Activated CD8-positive, alpha-beta memory T cell treated with anti-CD3 and anti-CD28 coated beads, Interleukin-2, amount 50 U/mL, for 1 hour (primary cell): ENCODE measurements around the gene IGF2BP2.

Experiments used
- DNase-seq: peaks from one replicate; pipeline ENCODE4 v3.0.0-alpha.2; 2020; ENCODE audit errors: extremely low read depth

Gene IGF2BP2

GRCh38 chr3:185734725-185735096 lies 90.1 kb downstream of the IGF2BP2 start:
- DNase-seq, result no peak

DNA sequence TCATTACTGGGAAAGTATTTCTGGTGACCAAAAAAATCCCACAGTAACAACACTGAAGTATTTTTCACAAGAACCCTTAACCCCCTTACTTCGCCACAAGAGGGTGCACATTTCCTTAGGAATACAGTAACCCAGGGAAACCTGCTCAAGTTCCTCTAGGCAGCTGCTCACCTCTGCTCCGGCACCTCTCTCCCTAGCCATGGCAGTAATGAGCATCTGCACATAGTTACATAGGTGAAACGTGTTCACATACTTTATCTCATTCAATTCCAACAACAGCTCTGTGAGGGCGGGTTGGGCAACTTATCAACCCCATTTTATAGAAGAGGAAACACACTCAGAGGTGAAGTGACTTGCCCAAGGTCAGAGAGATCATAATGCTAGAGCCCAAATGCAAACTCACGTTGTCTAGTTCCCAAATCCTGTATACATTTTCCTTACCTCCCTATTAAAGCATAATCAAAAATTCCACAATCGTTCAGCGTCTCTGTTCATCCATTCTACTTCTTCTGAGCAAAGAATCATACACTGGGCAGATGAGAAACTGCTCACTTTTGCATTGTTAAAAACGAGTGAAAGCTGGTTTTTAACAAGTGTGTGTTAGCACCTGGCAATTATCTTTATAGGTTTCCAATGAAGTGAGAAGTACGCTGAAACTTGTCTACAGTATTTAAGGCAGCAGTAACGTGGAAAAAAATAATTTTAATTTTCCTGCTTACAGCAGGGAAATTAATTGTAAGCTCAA lies 90.7 kb downstream of the IGF2BP2 start:
- DNase-seq, result no peak

DNA sequence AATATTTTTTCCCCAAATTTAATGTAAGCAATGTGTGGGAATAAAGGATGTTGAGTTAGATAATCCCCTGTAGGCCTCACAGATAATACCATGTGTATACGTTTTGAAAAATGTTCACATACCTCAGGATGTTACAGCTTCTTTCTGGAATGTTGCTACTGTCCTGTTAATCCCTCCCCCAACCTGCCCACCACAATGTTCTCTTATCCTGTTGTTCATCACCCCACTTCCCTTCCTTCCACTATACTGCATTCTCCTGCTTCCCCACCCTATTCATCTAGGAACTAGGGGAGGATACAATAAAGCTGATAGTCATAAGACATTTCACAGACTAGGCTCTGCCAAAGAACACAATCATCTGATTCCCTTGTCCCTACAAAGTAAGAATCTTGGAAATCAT lies 92.1 kb downstream of the IGF2BP2 start:
- no peak for DNase-seq

DNA sequence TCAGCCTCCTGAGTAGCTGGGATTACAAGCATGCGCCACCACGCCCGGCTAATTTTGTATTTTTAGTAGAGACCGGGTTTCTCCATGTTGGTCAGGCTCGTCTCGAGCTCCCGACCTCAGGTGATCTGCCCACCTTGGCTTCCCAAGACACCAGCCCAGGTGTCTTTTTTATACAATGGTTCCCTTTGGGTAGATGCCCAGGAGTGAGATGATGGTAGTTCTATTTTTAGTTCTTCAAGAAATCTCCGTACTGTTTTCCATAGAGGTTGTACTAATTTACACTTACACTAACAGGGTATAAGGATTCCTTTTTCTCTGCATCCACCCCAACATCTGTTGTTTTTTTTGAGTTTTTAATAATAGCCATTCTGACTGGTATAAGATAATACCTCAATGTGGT lies 94.3 kb downstream of the IGF2BP2 start:
- no peak for DNase-seq

GRCh38 chr3:185729337-185730055 lies 95.3 kb downstream of the IGF2BP2 start:
- DNase-seq, result no peak

DNA sequence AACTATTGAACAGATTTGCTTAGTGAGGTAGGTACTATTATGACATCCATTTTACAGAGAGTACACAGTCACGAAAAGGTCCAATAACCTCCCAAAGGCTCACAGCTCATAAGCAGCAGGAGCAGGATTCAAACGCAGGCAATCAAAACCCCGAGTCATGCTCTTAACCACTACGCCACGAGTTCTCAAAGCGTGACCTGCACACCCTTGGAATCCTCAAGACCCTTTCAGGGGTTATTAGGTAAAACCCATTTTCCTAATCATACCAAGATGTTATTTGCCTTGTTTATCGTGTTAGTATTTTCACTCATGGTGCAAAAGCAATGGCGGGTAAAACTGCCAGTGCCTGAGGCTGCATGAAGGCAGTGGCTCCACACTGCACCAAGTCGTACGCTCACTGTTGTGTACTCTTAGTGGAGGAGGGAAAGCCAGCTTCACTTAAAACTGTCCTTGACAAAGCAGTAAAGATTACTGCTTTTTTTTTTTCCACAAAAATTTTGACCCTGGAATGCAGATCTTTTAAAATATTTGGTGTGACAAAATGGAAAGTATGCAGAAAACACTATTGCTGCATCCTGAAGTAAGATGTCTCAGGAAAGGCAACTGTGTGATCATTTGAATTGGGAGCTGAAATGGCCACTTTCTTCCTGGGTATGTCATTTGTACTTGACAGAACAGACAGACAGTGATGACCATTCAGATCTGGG lies 96.1 kb downstream of the IGF2BP2 start:
- DNase-seq, result no peak

DNA sequence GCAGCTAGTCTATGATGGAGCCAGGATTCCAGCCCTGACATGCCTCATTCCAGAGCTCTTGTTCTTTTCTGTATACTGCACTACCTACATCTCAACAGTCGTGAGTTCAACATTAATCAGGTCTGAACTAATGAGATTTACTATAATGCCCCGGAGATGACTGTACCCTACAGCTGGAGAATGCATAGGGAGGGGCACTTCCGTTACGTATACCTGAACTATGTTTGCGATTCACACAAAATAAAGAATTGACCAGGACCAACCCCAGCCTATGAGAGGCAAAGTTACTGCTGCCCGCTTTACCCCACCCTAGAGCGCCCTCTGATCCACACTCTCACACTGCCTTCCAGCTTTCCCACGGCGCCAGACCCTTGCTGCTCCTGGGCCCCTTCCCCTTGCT lies 97.0 kb downstream of the IGF2BP2 start:
- no peak for DNase-seq

DNA sequence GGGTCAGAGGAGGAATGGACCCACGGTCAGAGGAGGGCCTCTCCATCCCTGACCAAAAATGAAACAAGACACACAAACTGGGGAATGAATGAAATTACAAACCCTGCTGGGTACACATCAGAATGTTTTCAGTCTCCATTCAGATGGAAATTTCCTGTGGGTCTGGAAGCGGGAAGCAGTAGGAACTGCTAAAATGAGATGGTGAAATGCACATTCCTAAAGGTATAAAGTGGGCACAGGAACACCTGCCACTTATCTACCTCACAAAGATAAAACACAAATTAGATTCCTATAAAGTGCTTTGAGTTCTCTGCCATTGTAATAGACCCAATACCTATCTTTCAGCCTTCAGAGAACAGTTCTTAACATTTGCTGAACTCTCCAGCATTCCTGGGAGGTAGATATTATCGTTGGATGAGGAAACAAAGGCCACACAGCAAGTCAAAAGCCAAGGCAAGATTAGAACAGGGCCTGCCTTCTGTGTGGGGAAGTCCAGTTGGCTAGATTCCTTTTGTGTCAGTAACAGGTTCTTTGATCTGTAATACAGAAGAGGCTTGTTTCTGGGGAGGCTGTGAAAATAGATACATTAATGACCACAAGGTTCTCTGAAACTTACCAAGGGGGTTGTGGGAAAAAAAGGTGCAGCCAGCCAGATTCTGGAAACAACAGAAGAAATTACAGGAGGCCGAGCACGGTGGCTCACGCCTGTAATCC lies 98.4 kb downstream of the IGF2BP2 start:
- no peak for DNase-seq

DNA sequence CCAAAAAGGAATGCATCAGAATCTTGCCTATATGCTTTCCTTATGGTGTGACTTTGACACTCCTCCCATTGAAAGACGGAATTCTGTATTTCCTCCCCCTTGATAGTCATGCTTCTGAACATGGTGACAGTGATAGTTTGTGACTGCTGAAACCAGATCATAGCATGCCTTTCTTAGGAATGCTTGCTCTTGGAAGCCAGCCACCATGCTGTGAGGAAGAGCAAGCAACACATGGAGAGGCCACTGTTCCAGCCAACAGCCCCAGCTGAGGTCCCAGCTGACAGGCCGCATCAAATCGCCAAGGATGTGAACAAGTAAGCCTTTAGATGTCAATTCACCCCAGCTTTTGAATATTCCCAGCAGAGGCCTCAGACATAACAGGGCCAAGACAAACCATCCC lies 100.1 kb downstream of the IGF2BP2 start:
- no peak for DNase-seq

GRCh38 chr3:185724251-185724650 lies 100.6 kb downstream of the IGF2BP2 start:
- no peak for DNase-seq

DNA sequence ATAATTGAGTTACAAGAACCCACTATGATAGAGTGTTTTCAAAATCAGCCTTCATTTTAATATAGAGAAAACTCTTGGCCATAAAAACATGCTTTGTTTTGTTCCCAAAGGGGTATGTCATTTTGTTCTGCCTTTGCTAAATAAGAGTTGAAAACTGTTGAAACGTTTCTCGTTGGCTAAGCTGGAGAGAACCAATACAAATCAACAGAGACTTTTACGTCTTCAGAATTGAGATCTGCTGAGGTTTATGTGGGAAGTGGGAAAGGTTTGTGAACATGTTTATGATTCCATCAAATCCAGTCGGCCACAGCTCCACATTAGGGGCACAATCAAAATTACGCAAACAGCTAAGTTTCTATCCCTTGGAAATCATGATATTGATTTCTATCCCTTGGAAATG lies 102.0 kb downstream of the IGF2BP2 start:
- no peak for DNase-seq

- no peak for DNase-seq
Observed at GRCh38 chr3:185721970-185722369, 102.9 kb downstream of the IGF2BP2 start.

DNA sequence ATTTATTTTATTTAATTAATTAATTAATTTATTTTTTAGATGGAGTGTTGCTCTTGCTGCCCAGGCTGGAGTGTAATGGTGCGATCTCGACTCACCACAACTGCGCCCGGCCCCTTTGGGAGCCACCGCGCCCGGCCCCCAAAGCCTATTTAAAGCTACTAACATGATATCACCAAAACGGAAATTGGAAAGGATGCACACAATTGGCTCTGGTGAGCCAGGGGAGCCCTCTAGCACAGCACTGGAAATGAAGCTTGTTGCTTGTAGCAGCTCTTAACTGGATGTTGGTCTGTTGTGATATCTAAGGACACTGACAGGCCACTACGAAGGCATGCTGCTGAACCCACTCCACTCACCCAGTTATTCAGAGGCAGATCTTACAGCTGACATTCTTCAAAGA lies 104.5 kb downstream of the IGF2BP2 start:
- DNase-seq, result no peak

GRCh38 chr3:185718736-185719593 lies 105.9 kb downstream of the IGF2BP2 start:
- no peak for DNase-seq

GRCh38 chr3:185717627-185718402 lies 107.0 kb downstream of the IGF2BP2 start:
- no peak for DNase-seq

DNA sequence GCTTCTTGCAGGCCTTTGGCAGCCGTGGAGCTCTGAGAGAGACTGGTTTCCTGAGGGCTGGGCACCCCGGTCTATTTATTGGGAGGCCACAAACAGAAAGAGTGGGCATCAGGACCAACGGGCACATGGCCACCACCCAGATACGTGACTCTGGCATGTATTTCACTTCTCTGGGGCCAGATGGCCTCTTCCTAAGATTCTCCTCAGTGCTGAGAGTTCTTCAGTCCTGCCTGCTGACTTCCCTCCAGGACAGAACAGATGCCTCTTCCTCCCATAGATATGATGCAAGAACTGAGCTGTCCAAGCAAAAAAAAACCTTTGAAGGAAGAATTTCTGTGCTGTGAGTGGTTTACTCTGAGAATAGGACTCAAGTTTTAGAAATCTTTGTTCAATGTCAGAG lies 107.7 kb downstream of the IGF2BP2 start:
- DNase-seq, result no peak

- no peak for DNase-seq
Observed at GRCh38 chr3:185716436-185717108, 108.3 kb downstream of the IGF2BP2 start.

- no peak for DNase-seq
Observed at GRCh38 chr3:185715091-185715490, 109.8 kb downstream of the IGF2BP2 start.

GRCh38 chr3:185714085-185714484 lies 110.8 kb downstream of the IGF2BP2 start:
- DNase-seq, result no peak

DNA sequence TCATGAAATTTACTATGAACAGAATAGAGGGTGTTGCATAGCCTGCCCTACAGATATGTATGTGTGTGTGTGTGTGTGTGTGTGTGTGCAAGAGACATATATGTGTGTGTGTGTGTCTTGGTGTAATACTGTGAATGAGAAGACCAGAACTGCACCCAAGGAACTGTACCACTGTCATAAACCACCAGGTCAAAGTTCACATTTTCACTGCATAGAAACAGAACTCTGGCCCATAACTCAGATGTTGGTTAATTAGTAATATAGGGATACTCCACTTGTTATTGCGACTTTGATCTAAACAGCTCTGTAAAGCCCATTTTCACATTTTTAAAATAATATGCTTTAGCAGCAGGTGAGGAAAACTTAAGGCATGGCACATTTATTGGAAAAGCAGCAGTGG lies 111.8 kb downstream of the IGF2BP2 start:
- no peak for DNase-seq
